ENCODE measurements around the gene MMP12. TPM values are rescaled to one million over a fixed set of nuclear protein-coding genes. Genes with fewer than 3 reads are reported as not detected.

MMP12 gene
- polyA plus RNA-seq, 1 experiment, result 0.12 TPM

GRCh38 chr11:102837646-102838045 lies 37.1 kb downstream of the MMP12 start:
- no peak for TF ChIP-seq CTCF (IDR thresholded peaks at IDR 0.05; ENCODE audit: insufficient read depth, low read depth, low read length)
- POLR2A ChIA-PET, result no interaction called here
- CTCF ChIA-PET, result interaction anchor here (2.4 to 2.7 kb wide), 2 partner anchors 77 to 103 kb away, joined by 11 to 12 read pairs; no protein-coding TSS in a partner anchor
- DNase-seq (ENCODE audit: low read depth), result no peak
- Histone ChIP-seq H3K36me3 (ENCODE audit: control insufficient read depth, insufficient read depth, low read length) (no peaks in the 10 kb centered on the region), H3K27me3 (ENCODE audit: control insufficient read depth, insufficient read depth, low read length) (no peaks in the 10 kb centered on the region), H3K4me3 (ENCODE audit: low read depth, low read length) (no peak overlapping the region)

- Histone ChIP-seq H3K4me3 (ENCODE audit: low read depth, low read length) (no peak overlapping the region), H3K27me3 (ENCODE audit: control insufficient read depth, insufficient read depth, low read length) (no peaks in the 10 kb centered on the region), H3K36me3 (ENCODE audit: control insufficient read depth, insufficient read depth, low read length) (no peaks in the 10 kb centered on the region)
- no peak for TF ChIP-seq CTCF (IDR thresholded peaks at IDR 0.05; ENCODE audit: insufficient read depth, low read depth, low read length)
- CTCF ChIA-PET, result interaction anchor here (1.4 to 2.7 kb wide), 3 partner anchors 78 to 255 kb away, joined by 3 to 12 read pairs (median 11); partner anchors contain the start of gene DCUN1D5
- DNase-seq (ENCODE audit: low read depth), result no peak
- POLR2A ChIA-PET, result no interaction called here
These were observed 37.6 kb downstream of the MMP12 start for GRCh38 chr11:102837156-102837555.

- no peak for TF ChIP-seq CTCF (IDR thresholded peaks at IDR 0.05; ENCODE audit: insufficient read depth, low read depth, low read length)
- Histone ChIP-seq H3K36me3 (ENCODE audit: control insufficient read depth, insufficient read depth, low read length) (no peaks in the 10 kb centered on the region), H3K27me3 (ENCODE audit: control insufficient read depth, insufficient read depth, low read length) (no peaks in the 10 kb centered on the region), H3K4me3 (ENCODE audit: low read depth, low read length) (no peak overlapping the region)
- ChIA-PET POLR2A (interaction anchor here (0.6 kb wide), 1 partner anchor 617 kb away, joined by 3 read pairs; no protein-coding TSS in a partner anchor), CTCF (interaction anchor here (0.6 to 2.7 kb wide), 5 partner anchors 78 to 490 kb away, joined by 3 to 12 read pairs (median 4); partner anchors contain the start of gene DCUN1D5)
- DNase-seq (ENCODE audit: low read depth), result peak; percentile 41
These were observed 38.4 kb downstream of the MMP12 start for GRCh38 chr11:102836290-102836875.

GRCh38 chr11:102833731-102834130 lies 41.1 kb downstream of the MMP12 start:
- no peak for TF ChIP-seq CTCF (IDR thresholded peaks at IDR 0.05; ENCODE audit: insufficient read depth, low read depth, low read length)
- POLR2A ChIA-PET, result interaction anchor here (0.7 kb wide), 1 partner anchor 28 kb away, joined by 5 read pairs; no protein-coding TSS in a partner anchor
- CTCF ChIA-PET, result interaction anchor here (0.6 to 1.6 kb wide), 7 partner anchors 23 to 268 kb away, joined by 3 to 8 read pairs (median 3); no protein-coding TSS in a partner anchor
- DNase-seq (ENCODE audit: low read depth), result no peak
- no peaks in the 10 kb centered on the region for H3K36me3 ChIP-seq (ENCODE audit: control insufficient read depth, insufficient read depth, low read length)
- no peak overlapping the region for H3K4me3 ChIP-seq (ENCODE audit: low read depth, low read length)
- no peaks in the 10 kb centered on the region for H3K27me3 ChIP-seq (ENCODE audit: control insufficient read depth, insufficient read depth, low read length)

GRCh38 chr11:102832612-102833011 lies 42.2 kb downstream of the MMP12 start:
- TF ChIP-seq CTCF (IDR thresholded peaks at IDR 0.05; ENCODE audit: insufficient read depth, low read depth, low read length), result no peak
- POLR2A ChIA-PET, result no interaction called here
- no peak for DNase-seq (ENCODE audit: low read depth)

More at GRCh38 chr11:102832612-102833011, 42.2 kb downstream of the MMP12 start:
- Histone ChIP-seq H3K36me3 (ENCODE audit: control insufficient read depth, insufficient read depth, low read length) (no peaks in the 10 kb centered on the region), H3K4me3 (ENCODE audit: low read depth, low read length) (no peak overlapping the region), H3K27me3 (ENCODE audit: control insufficient read depth, insufficient read depth, low read length) (no peaks in the 10 kb centered on the region)
- CTCF ChIA-PET, result interaction anchor here (1.1 to 4.6 kb wide), 8 partner anchors 15 to 224 kb away, joined by 3 to 65 read pairs (median 7); no protein-coding TSS in a partner anchor
